Right cardiac atrium (tissue), 5 donors: ENCODE results near the gene ADAM10. TPM values are rescaled to one million over a fixed set of nuclear protein-coding genes. Genes with fewer than 3 reads are reported as not detected.
"Not testable (repeated sequence)": the region's sequence is repeated elsewhere in the genome, so short reads cannot be mapped to it uniquely, and the experiment has no call there.

Experiments used
- ATAC-seq, 2 donors: fragments of 200-7000 bp; cut with Tn5 transposase; one replicate each; pipeline versions ENCODE4 v1.8.0 to v1.9.1; 2020; ENCODE audit warnings: moderate library complexity in 2 of 2, mild to moderate bottlenecking in 1 of 2
- DNase-seq, 3 donors: peaks; one replicate each; pipeline ENCODE4 v3.0.0-alpha.2; 2020
- H3K27ac ChIP-seq: one replicate; pipeline ENCODE4 v1.5.1; 2013; ENCODE audit warnings: mild to moderate bottlenecking, low read length, control low read depth, moderate library complexity
- H3K27me3 ChIP-seq: one replicate; pipeline ENCODE4 v1.6.1; 2013; ENCODE audit not compliant: control insufficient read depth, insufficient read depth
- H3K4me1 ChIP-seq: one replicate; pipeline ENCODE4 v1.6.1; 2013; ENCODE audit warnings: low read length; ENCODE audit not compliant: control insufficient read depth, insufficient read depth
- H3K4me3 ChIP-seq: one replicate; pipeline ENCODE4 v1.5.1; 2013; ENCODE audit warnings: low read length, control low read depth
- H3K9me3 ChIP-seq: one replicate; pipeline ENCODE4 v1.6.1; 2013; ENCODE audit warnings: low read length; ENCODE audit not compliant: control insufficient read depth
- WGBS: extraction: QIAGEN DNeasy Blood & Tissue Kit; methylation state at CpG from one replicate; pipeline ENCODE4 v1.1.7; 2013; 5-methylcytosine and 5-hydroxymethylcytosine counted together
- intact Hi-C, 4 donors: fragments of 100-400 bp; cut with DNase I; formaldehyde crosslinking; loops; one replicate each; pipeline versions ENCODE4 v1.11.0 to v1.14.0; 2022 to 2023
- polyA plus RNA-seq: library from polyadenylated mRNA; stranded (reverse); fragments of 200-250 nt; gene quantifications from one replicate; pipeline ENCODE4 v1.2.3, GENCODE V29; 2013
- total RNA-seq, 4 donors: library from RNA; stranded (reverse); fragmentation: NEBNext Ultra II Directional; extraction: Animal tissue kit (Norgen Biotek cat#: 25700); gene quantifications; one replicate each; pipeline ENCODE4 v1.2.1, GENCODE V29; 2021
- donor health status: healthy with polysubstance abuse.
- donor health status: DM: no; HTN: yes; CAD: no.
- donor health status: DM: no; HTN: no; CAD: no.
- donor health status: DM: no; HTN: yes; CAD: no; lungs with severe emphysema.
- donor health status: DM: yes; HTN: yes; CAD: no.

ADAM10 gene
- total and polyA plus RNA-seq, 5 donors, result 14.1 to 103 (median 92.8) TPM

DNA sequence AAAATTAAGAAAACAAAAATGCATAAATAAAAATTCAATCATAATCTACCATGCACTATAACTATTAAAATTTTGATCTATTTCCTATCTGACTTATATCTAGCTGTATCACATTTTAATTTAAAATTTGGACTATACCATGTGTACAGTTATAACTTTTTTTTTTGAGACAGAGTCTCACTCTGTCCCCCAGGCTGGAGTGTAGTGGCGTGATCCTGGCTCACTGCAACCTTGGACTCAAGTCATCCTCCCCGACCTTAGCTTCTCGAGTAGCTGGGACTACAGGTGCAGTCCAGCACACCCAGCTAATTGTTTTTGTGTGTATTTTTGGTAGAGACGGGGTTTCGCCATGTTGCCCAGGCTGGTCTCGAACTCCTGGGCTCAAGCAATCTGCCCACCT is 119.9 kb downstream of the ADAM10 start:
- 96% methylated on average over 6 of the region's 6 CpGs for WGBS
- no peaks in the 10 kb centered on the region for H3K4me1 ChIP-seq
- H3K4me3 ChIP-seq, result no peak overlapping the region

GRCh38 chr15:58628206-58628947 is 121.1 kb downstream of the ADAM10 start:
- Histone ChIP-seq H3K9me3 (no peaks in the 10 kb centered on the region), H3K4me3 (peak overlapping the region; percentile 54), H3K27ac (peak overlapping the region; percentile 72), H3K4me1 (no peaks in the 10 kb centered on the region), H3K27me3 (no peaks in the 10 kb centered on the region)
- intact Hi-C loops, result no loop called here
- 52% methylated on average over 3 of the region's 3 CpGs for WGBS
- DNase-seq (no peak), ATAC-seq (peak in 1 of 2 donors; percentile 25)

More for the DNA sequence above, 119.9 kb downstream of the ADAM10 start:
- no peak for DNase-seq
- no peak overlapping the region for H3K27ac ChIP-seq
- no peak for ATAC-seq
- no peaks in the 10 kb centered on the region for H3K9me3 ChIP-seq
- intact Hi-C loops, result no loop called here
- no peaks in the 10 kb centered on the region for H3K27me3 ChIP-seq

- Histone ChIP-seq H3K27me3 (no peaks in the 10 kb centered on the region), H3K9me3 (no peaks in the 10 kb centered on the region), H3K27ac (no peak overlapping the region), H3K4me1 (no peaks in the 10 kb centered on the region), H3K4me3 (no peak overlapping the region)
- DNase-seq (no peak), ATAC-seq (peak in 1 of 2 donors; percentile 32)
- intact Hi-C loops, result no loop called here
- 19% methylated on average over 1 of the region's 1 CpG for WGBS
These were observed 121.8 kb downstream of the ADAM10 start for GRCh38 chr15:58627701-58628100.

DNA sequence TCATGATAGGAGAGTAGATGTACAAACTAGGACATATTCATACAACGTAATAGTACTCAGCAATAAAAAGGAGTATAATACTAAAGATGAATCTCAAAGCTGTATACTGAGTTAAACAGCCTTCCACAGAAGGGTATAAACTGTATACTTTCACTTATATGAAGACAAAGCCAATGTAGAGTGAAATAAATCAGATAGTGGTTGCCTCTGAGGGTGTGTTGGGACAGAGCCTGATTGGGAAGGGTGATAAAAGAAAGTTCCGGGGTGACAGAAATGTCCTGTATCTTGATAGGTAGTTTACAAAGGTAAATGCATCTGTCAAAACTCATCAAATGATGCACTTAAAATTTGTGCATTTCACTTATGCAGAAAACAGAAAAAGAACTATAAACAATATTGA is 122.5 kb downstream of the ADAM10 start:
- WGBS, result 94% methylated on average over 2 of the region's 2 CpGs
- Histone ChIP-seq H3K4me1 (no peaks in the 10 kb centered on the region), H3K27me3 (no peaks in the 10 kb centered on the region), H3K27ac (no peak overlapping the region), H3K4me3 (no peak overlapping the region), H3K9me3 (no peaks in the 10 kb centered on the region)
- no peak for ATAC-seq
- intact Hi-C loops, result no loop called here
- no peak for DNase-seq

- H3K4me1 ChIP-seq, result no peaks in the 10 kb centered on the region
- intact Hi-C loops, result no loop called here
- no peaks in the 10 kb centered on the region for H3K27me3 ChIP-seq
- WGBS, result 98% methylated on average over 3 of the region's 3 CpGs
- H3K4me3 ChIP-seq, result no peak overlapping the region
- no peak for DNase-seq
- no peak overlapping the region for H3K27ac ChIP-seq
- H3K9me3 ChIP-seq, result no peaks in the 10 kb centered on the region
- ATAC-seq, result no peak
These were observed 123.1 kb downstream of the ADAM10 start for GRCh38 chr15:58626378-58626777.

GRCh38 chr15:58622877-58623276 is 126.6 kb downstream of the ADAM10 start:
- Histone ChIP-seq H3K4me1 (no peaks in the 10 kb centered on the region), H3K9me3 (no peaks in the 10 kb centered on the region), H3K27me3 (no peaks in the 10 kb centered on the region), H3K27ac (no peak overlapping the region), H3K4me3 (no peak overlapping the region)
- 91% methylated on average over 3 of the region's 3 CpGs for WGBS
- no peak for ATAC-seq
- intact Hi-C loops, result no loop called here
- DNase-seq, result no peak

- intact Hi-C loops, result not testable (repeated sequence)
These were observed 129.2 kb downstream of the ADAM10 start for GRCh38 chr15:58620268-58620667.

GRCh38 chr15:58616171-58616570 is 133.3 kb downstream of the ADAM10 start:
- ATAC-seq, result no peak

More at GRCh38 chr15:58620268-58620667, 129.2 kb downstream of the ADAM10 start:
- not testable (repeated sequence) for H3K9me3 ChIP-seq, DNase-seq, ATAC-seq, H3K27ac ChIP-seq, H3K4me3 ChIP-seq, H3K4me1 ChIP-seq, H3K27me3 ChIP-seq

GRCh38 chr15:58611731-58612676 is 137.5 kb downstream of the ADAM10 start:
- intact Hi-C loops, result no loop called here
- H3K4me3 ChIP-seq, result no peak overlapping the region
- ATAC-seq (peak in 1 of 2 donors; percentile 18), DNase-seq (no peak)
- 94% methylated on average over 6 of the region's 6 CpGs for WGBS
- H3K27ac ChIP-seq, result no peak overlapping the region
- H3K4me1 ChIP-seq, result no peaks in the 10 kb centered on the region
- no peaks in the 10 kb centered on the region for H3K9me3 ChIP-seq
- no peaks in the 10 kb centered on the region for H3K27me3 ChIP-seq

More at GRCh38 chr15:58616171-58616570, 133.3 kb downstream of the ADAM10 start:
- Histone ChIP-seq H3K27ac (no peak overlapping the region), H3K9me3 (no peaks in the 10 kb centered on the region), H3K4me1 (no peaks in the 10 kb centered on the region), H3K27me3 (no peaks in the 10 kb centered on the region), H3K4me3 (no peak overlapping the region)
- WGBS, result 100% methylated on average over 1 of the region's 1 CpG
- intact Hi-C loops, result no loop called here
- no peak for DNase-seq

GRCh38 chr15:58608711-58609110 is 140.8 kb downstream of the ADAM10 start:
- H3K4me1 ChIP-seq, result no peaks in the 10 kb centered on the region
- H3K4me3 ChIP-seq, result no peak overlapping the region
- 79% methylated on average over 1 of the region's 1 CpG for WGBS
- H3K9me3 ChIP-seq, result no peaks in the 10 kb centered on the region
- ATAC-seq, result no peak
- no peak for DNase-seq
- no peaks in the 10 kb centered on the region for H3K27me3 ChIP-seq
- H3K27ac ChIP-seq, result no peak overlapping the region
- intact Hi-C loops, result no loop called here

GRCh38 chr15:58608129-58608590 is 141.3 kb downstream of the ADAM10 start:
- WGBS, result 73% methylated on average over 5 of the region's 5 CpGs
- intact Hi-C loops, result no loop called here
- Histone ChIP-seq H3K4me3 (no peak overlapping the region), H3K27me3 (no peaks in the 10 kb centered on the region), H3K9me3 (no peaks in the 10 kb centered on the region), H3K27ac (no peak overlapping the region), H3K4me1 (no peaks in the 10 kb centered on the region)
- no peak for DNase-seq
- ATAC-seq, result no peak
